HCT116 (cell line): ENCODE measurements around the gene TSPAN14.

Experiments
- CEBPB ChIP-seq: IDR thresholded peaks from 2 replicates; pipeline ENCODE4 v1.6.1; 2012; ENCODE audit warnings: low read depth
- EZH2 ChIP-seq: fragments of 200-600 bp; sonication (generic); IDR thresholded peaks from 2 replicates; pipeline ENCODE4 v1.6.1; 2017; ENCODE audit warnings: antibody characterized with exemption, mixed run types
- POLR2A ChIP-seq: IDR thresholded peaks from 2 replicates; pipeline ENCODE4 v1.7.0; 2011; ENCODE audit warnings: borderline replicate concordance; ENCODE audit not compliant: insufficient read depth, insufficient read length; ENCODE audit errors: extremely low read depth
- POLR2AphosphoS5 ChIP-seq: IDR thresholded peaks from 2 replicates; pipeline ENCODE4 v1.6.1; 2011; ENCODE audit warnings: mild to moderate bottlenecking, low read depth, low read length, moderate library complexity
- RAD21 ChIP-seq: IDR thresholded peaks from 2 replicates; pipeline ENCODE4 v1.6.1; 2012; ENCODE audit warnings: low read depth, mild to moderate bottlenecking
- SP1 ChIP-seq: IDR thresholded peaks from 2 replicates; pipeline ENCODE4 v1.6.1; 2012; ENCODE audit warnings: low read depth
- TF ChIP-seq, protein P1 (sequence below), 3 experiments: fragments of 200-600 bp in 1 of 3; sonication (generic) in 1 of 3; IDR thresholded peaks in 2 of 3; conservative IDR thresholded peaks in 1 of 3; 2 replicates each; pipeline ENCODE4 v1.5.1; 2012 to 2017; ENCODE audit warnings: low read depth in 2 of 3, low read length in 2 of 3, antibody characterized with exemption in 1 of 3, borderline replicate concordance in 1 of 3, control low read depth in 1 of 3, mild to moderate bottlenecking in 1 of 3, mixed read lengths in 1 of 3, mixed run types in 1 of 3, moderate library complexity in 1 of 3; ENCODE audit not compliant: insufficient read depth in 1 of 3
- TF ChIP-seq, protein P2 (sequence below): IDR thresholded peaks from 2 replicates; pipeline ENCODE4 v1.6.1; 2012
- TF ChIP-seq, protein P3 (sequence below): IDR thresholded peaks from 2 replicates; pipeline ENCODE4 v1.6.1; 2012

DNA sequence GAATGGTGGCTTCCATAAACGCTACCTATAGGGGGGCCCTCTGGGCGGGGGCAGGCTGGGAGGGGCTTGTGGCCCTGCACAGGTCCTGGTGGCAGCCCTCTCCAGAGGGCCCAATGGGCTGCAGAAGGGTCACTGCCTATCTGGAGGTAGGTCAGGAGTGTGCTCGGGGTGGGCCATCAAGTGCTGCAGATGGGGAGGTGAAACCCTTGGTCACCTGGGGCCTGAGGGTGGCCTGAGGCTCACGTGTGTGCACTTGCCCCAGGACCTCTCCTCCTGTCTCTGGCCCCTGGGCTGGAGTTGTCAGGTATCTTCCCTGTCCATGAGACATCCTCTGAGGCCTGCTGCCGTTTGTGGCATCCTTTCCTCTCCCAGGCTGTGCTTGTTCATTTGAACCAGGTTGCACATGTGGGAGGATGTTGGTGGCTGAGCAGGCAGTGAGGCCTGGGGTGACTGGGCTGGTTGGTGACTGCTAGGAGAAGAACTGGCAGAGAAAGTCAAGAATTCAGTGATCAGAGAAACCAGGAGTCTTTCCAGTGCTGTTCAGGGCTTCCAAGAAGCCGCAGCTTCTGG is 62.5 kb downstream of the TSPAN14 start:
- TF ChIP-seq, protein P1, sequence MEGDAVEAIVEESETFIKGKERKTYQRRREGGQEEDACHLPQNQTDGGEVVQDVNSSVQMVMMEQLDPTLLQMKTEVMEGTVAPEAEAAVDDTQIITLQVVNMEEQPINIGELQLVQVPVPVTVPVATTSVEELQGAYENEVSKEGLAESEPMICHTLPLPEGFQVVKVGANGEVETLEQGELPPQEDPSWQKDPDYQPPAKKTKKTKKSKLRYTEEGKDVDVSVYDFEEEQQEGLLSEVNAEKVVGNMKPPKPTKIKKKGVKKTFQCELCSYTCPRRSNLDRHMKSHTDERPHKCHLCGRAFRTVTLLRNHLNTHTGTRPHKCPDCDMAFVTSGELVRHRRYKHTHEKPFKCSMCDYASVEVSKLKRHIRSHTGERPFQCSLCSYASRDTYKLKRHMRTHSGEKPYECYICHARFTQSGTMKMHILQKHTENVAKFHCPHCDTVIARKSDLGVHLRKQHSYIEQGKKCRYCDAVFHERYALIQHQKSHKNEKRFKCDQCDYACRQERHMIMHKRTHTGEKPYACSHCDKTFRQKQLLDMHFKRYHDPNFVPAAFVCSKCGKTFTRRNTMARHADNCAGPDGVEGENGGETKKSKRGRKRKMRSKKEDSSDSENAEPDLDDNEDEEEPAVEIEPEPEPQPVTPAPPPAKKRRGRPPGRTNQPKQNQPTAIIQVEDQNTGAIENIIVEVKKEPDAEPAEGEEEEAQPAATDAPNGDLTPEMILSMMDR (IDR thresholded peaks at IDR 0.05 in 2 of 3, conservative IDR thresholded peaks at IDR 0.05 in 1 of 3; ENCODE audit: borderline replicate concordance in 1 of 3, insufficient read depth in 1 of 3, low read depth in 2 of 3, low read length in 2 of 3), result no peak
- TF ChIP-seq POLR2AphosphoS5 (no peak), CEBPB (no peak), RAD21 (no peak), POLR2A (no peak), SP1 (no peak), EZH2 (no peak)
- TF ChIP-seq, protein P2, sequence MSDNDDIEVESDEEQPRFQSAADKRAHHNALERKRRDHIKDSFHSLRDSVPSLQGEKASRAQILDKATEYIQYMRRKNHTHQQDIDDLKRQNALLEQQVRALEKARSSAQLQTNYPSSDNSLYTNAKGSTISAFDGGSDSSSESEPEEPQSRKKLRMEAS, result no peak
- TF ChIP-seq, protein P3, sequence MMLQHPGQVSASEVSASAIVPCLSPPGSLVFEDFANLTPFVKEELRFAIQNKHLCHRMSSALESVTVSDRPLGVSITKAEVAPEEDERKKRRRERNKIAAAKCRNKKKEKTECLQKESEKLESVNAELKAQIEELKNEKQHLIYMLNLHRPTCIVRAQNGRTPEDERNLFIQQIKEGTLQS, result no peak
